Heart right ventricle (tissue), 16 donors: Measurements from ENCODE around the gene VDR. TPM values are rescaled to one million over a fixed set of nuclear protein-coding genes. Genes with fewer than 3 reads are reported as not detected.

Experiments
- ATAC-seq, 8 donors: fragments of 200-7000 bp; cut with Tn5 transposase; one replicate each; pipeline ENCODE4 v1.9.1; 2020; ENCODE audit warnings: mild to moderate bottlenecking in 8 of 8, moderate library complexity in 8 of 8, moderate number of reproducible peaks in 1 of 8
- DNase-seq, 2 donors: peaks; one replicate each; pipeline ENCODE4 v3.0.0-alpha.2; 2020
- H3K27ac ChIP-seq, 10 donors: fragments of 200-600 bp; sonication (generic) in 2 of 10; one replicate each; pipeline versions ENCODE4 v1.5.0 to v1.8.0; 2020 to 2022; ENCODE audit warnings: mild to moderate bottlenecking in 3 of 10
- H3K27me3 ChIP-seq, 7 donors: fragments of 200-600 bp; one replicate each; pipeline ENCODE4 v1.8.0; 2021 to 2022; ENCODE audit warnings: mild to moderate bottlenecking in 2 of 7
- H3K36me3 ChIP-seq, 9 donors: fragments of 200-600 bp; sonication (generic) in 1 of 9; one replicate each; pipeline versions ENCODE4 v1.5.0 to v1.8.0; 2020 to 2022; ENCODE audit warnings: mild to moderate bottlenecking in 2 of 9
- H3K4me1 ChIP-seq, 9 donors: fragments of 200-600 bp; sonication (generic) in 1 of 9; one replicate each; pipeline versions ENCODE4 v1.5.0 to v1.8.0; 2020 to 2022; ENCODE audit warnings: mild to moderate bottlenecking in 4 of 9
- H3K4me3 ChIP-seq, 10 donors: fragments of 200-600 bp; sonication (generic) in 2 of 10; one replicate each; pipeline versions ENCODE4 v1.5.0 to v1.8.0; 2020 to 2022; ENCODE audit warnings: mild to moderate bottlenecking in 7 of 10, moderate library complexity in 2 of 10
- H3K9me3 ChIP-seq, 11 donors: fragments of 200-600 bp in 10 of 11; sonication (generic) in 2 of 11; one replicate each; pipeline versions ENCODE4 v1.5.0 to v1.8.0; 2013 to 2022; ENCODE audit warnings: mild to moderate bottlenecking in 2 of 11, control low read depth in 1 of 11, moderate library complexity in 1 of 11
- CTCF ChIP-seq, 9 donors: fragments of 200-600 bp; sonication (generic) in 2 of 9; IDR thresholded peaks; one replicate each; pipeline versions ENCODE4 v1.5.0 to v1.8.0; 2021 to 2022; ENCODE audit warnings: antibody characterized with exemption in 9 of 9, mild to moderate bottlenecking in 5 of 9, moderate library complexity in 1 of 9
- WGBS, 2 donors: extraction: QIAGEN DNeasy Blood & Tissue Kit; methylation state at CpG; one replicate each; pipeline ENCODE4 v1.1.7; 2013; ENCODE audit warnings: inconsistent platforms in 1 of 2; 5-methylcytosine and 5-hydroxymethylcytosine counted together
- intact Hi-C, 10 donors: fragments of 100-400 bp; cut with DNase I; formaldehyde crosslinking; loops; one replicate each; pipeline versions ENCODE4 v1.11.1 to v1.14.2; 2022
- polyA plus RNA-seq, 2 donors: library from polyadenylated mRNA; stranded (reverse); fragments of 200-250 nt; gene quantifications; one replicate each; pipeline ENCODE4 v1.2.3, GENCODE V29; 2013
- total RNA-seq, 10 donors: library from RNA; stranded (reverse); fragmentation: NEBNext Ultra II Directional in 3 of 10; extraction: Animal tissue kit (Norgen Biotek cat#: 25700) in 3 of 10; gene quantifications; one replicate each; pipeline versions ENCODE4 v1.2.1 to v1.2.4, GENCODE V29; 2021 to 2023
- donor health status: Arrhythmogenic right ventricular cardiomyopathy.
- donor health status: ischemic (EF 13 %, LVEDD 7.1; RV severe dilation, severe dysfunction).
- donor health status: healthy with polysubstance abuse.
- donor health status: DM: no; HTN: yes; CAD: no.
- donor health status: DM: no; HTN: no; CAD: no.
- donor health status: ischemic (EF 25% LVEDD 6.9; RV normal size, moderate dysfunction).
- donor health status: ischemic (EF 25% LVEDD 5.7; RV mildly dilated, moderate dysfunction).
- donor health status: healthy.
- donor health status: DM: yes; HTN: yes; CAD: no.
- donor health status: Ischemic cardiomyopathy.
- donor health status: ischemic (EF 35%, LVEDD 5.7; RV mildly dilated, moderate dysfunction).
- donor health status: nonischemic (EF 11% LVEDD 7.7; RV severe dilation, severe dysfunction).
- donor health status: DM: yes; HTN: yes; CAD: no.
- donor health status: PGD.
- donor health status: ischemic (EF 29% LVEDD 5.4; RV normal size, mild dysfunction).
- donor health status: nonischemic (EF 23%, LVEDD 6.1; RV moderate dilation, normal function).

Gene VDR
- total and polyA plus RNA-seq, 12 donors, result 0.08 to 3.0 (median 0.31) TPM

GRCh38 chr12:47841501-47841900 lies 63.3 kb downstream of the VDR start:
- 76 to 77% methylated on average over 2 of the region's 2 CpGs for WGBS, 2 donors
- ATAC-seq (no peak), DNase-seq (no peak)
- no peak overlapping the region for H3K4me3 ChIP-seq
- H3K9me3 ChIP-seq, result no peaks in the 10 kb centered on the region
- no peak for TF ChIP-seq CTCF (IDR thresholded peaks at IDR 0.05)
- H3K27me3 ChIP-seq, result no peaks in the 10 kb centered on the region
- intact Hi-C loops, result loop anchor here in 1 of 10 donors (5.0 kb wide), 1 partner anchor 194 kb away; no protein-coding TSS in a partner anchor
- peaks cover 0 to 22% (median 0%) of the 10 kb centered on the region in 9 donors for H3K36me3 ChIP-seq
- H3K4me1 ChIP-seq, result peaks cover 0 to 23% (median 10%) of the 10 kb centered on the region in 9 donors
- no peak overlapping the region for H3K27ac ChIP-seq

GRCh38 chr12:47840571-47840970 lies 64.2 kb downstream of the VDR start:
- no peak for TF ChIP-seq CTCF (IDR thresholded peaks at IDR 0.05)
- Histone ChIP-seq H3K27me3 (no peaks in the 10 kb centered on the region), H3K36me3 (peaks cover 0 to 13% (median 0%) of the 10 kb centered on the region in 9 donors), H3K27ac (no peak overlapping the region), H3K4me1 (peaks cover 3 to 28% (median 10%) of the 10 kb centered on the region in 9 donors), H3K4me3 (no peak overlapping the region), H3K9me3 (no peaks in the 10 kb centered on the region)
- ATAC-seq, result no peak
- intact Hi-C loops, result loop anchor here in 1 of 10 donors (5.0 kb wide), 1 partner anchor 193 kb away; no protein-coding TSS in a partner anchor
- WGBS, 2 donors, result 96% methylated on average over 1 of the region's 1 CpG
- no peak for DNase-seq

GRCh38 chr12:47839214-47839876 lies 65.4 kb downstream of the VDR start:
- H3K27me3 ChIP-seq, result no peaks in the 10 kb centered on the region
- no peak overlapping the region for H3K27ac ChIP-seq
- peaks cover 0 to 8% (median 0%) of the 10 kb centered on the region in 9 donors for H3K36me3 ChIP-seq
- H3K4me1 ChIP-seq, result peaks cover 3 to 27% (median 11%) of the 10 kb centered on the region in 9 donors
- WGBS, 2 donors, result 86 to 87% methylated on average over 8 of the region's 8 CpGs
- no peak for ATAC-seq
- DNase-seq, result no peak
- H3K4me3 ChIP-seq, result no peak overlapping the region
- H3K9me3 ChIP-seq, result no peaks in the 10 kb centered on the region
- intact Hi-C loops, result loop anchor here in 8 of 10 donors (2.0 to 10.0 kb wide), 7 partner anchors 42 to 187 kb away; partner anchors contain the start of gene SLC48A1 (in 1 of the 8)
- no peak for TF ChIP-seq CTCF (IDR thresholded peaks at IDR 0.05)

- peak overlapping the region in 1 of 10 donors; percentile 39 for H3K27ac ChIP-seq
- H3K27me3 ChIP-seq, result no peaks in the 10 kb centered on the region
- 38 to 40% methylated on average over 10 of the region's 10 CpGs for WGBS, 2 donors
- TF ChIP-seq CTCF (IDR thresholded peaks at IDR 0.05), result peak; percentile 62 to 79 (median 70)
- intact Hi-C loops, result loop anchor here in 9 of 10 donors (1.0 to 10.0 kb wide), 9 partner anchors 41 to 186 kb away; partner anchors contain the start of gene SLC48A1 (in 1 of the 9)
- peaks cover 3 to 26% (median 11%) of the 10 kb centered on the region in 9 donors for H3K4me1 ChIP-seq
- ATAC-seq (peak; percentile 27 to 62 (median 50)), DNase-seq (no peak)
- H3K4me3 ChIP-seq, result no peak overlapping the region
- H3K9me3 ChIP-seq, result no peaks in the 10 kb centered on the region
- H3K36me3 ChIP-seq, result no peaks in the 10 kb centered on the region
Measured at GRCh38 chr12:47838286-47838931, 66.4 kb downstream of the VDR start.
